Hepatocyte (in vitro differentiated cells): Measurements from ENCODE around the gene PPARA. TPM values are rescaled to one million over a fixed set of nuclear protein-coding genes. Genes with fewer than 3 reads are reported as not detected.

Experiments used
- DNase-seq: peaks from one replicate; pipeline ENCODE4 v3.0.0-alpha.2; 2016; ENCODE audit warnings: low spot score
- H2AFZ ChIP-seq: fragments of 200-600 bp; sonication (generic); 2 replicates; pipeline ENCODE4 v1.6.0; 2016; ENCODE audit warnings: antibody characterized with exemption, mild to moderate bottlenecking
- H3K27ac ChIP-seq: fragments of 200-600 bp; sonication (generic); 2 replicates; pipeline ENCODE4 v1.5.1; 2016; ENCODE audit warnings: mild to moderate bottlenecking
- H3K27me3 ChIP-seq: fragments of 200-600 bp; sonication (generic); 2 replicates; pipeline ENCODE4 v1.6.1; 2016
- H3K36me3 ChIP-seq: fragments of 200-600 bp; sonication (generic); replicated peaks from 2 replicates; pipeline ENCODE4 v1.5.1; 2016; ENCODE audit warnings: low read depth; ENCODE audit not compliant: insufficient read depth
- H3K4me1 ChIP-seq: fragments of 200-600 bp; sonication (generic); 2 replicates; pipeline ENCODE4 v1.5.1; 2016; ENCODE audit warnings: mild to moderate bottlenecking, moderate library complexity; ENCODE audit not compliant: insufficient read depth
- H3K4me2 ChIP-seq: fragments of 200-600 bp; sonication (generic); 2 replicates; pipeline ENCODE4 v1.6.0; 2016
- H3K4me3 ChIP-seq: fragments of 200-600 bp; sonication (generic); 2 replicates; pipeline ENCODE4 v1.5.1; 2016; ENCODE audit warnings: mild to moderate bottlenecking
- H3K79me2 ChIP-seq: fragments of 200-600 bp; sonication (generic); 2 replicates; pipeline ENCODE4 v1.6.0; 2017; ENCODE audit warnings: mild to moderate bottlenecking
- H3K9me2 ChIP-seq: fragments of 200-600 bp; sonication (generic); replicated peaks from 2 replicates; pipeline ENCODE4 v1.6.0; 2017; ENCODE audit warnings: mild to moderate bottlenecking; ENCODE audit not compliant: insufficient read depth
- H3K9me3 ChIP-seq: fragments of 200-600 bp; sonication (generic); 2 replicates; pipeline ENCODE4 v1.5.1; 2016; ENCODE audit warnings: low read depth, mild to moderate bottlenecking
- H4K20me1 ChIP-seq: fragments of 200-600 bp; sonication (generic); 2 replicates; pipeline ENCODE4 v1.6.0; 2016; ENCODE audit warnings: mild to moderate bottlenecking; ENCODE audit not compliant: insufficient read depth, poor library complexity, severe bottlenecking
- CTCF ChIP-seq: fragments of 200-600 bp; sonication (generic); IDR thresholded peaks from 2 replicates; pipeline ENCODE4 v1.5.1; 2016; ENCODE audit warnings: antibody characterized with exemption, mild to moderate bottlenecking; ENCODE audit not compliant: poor library complexity
- EZH2 ChIP-seq: fragments of 200-600 bp; sonication (generic); IDR thresholded peaks from 2 replicates; pipeline ENCODE4 v1.6.1; 2016; ENCODE audit warnings: antibody characterized with exemption, mild to moderate bottlenecking, borderline replicate concordance
- EZH2phosphoT487 ChIP-seq: fragments of 200-600 bp; sonication (generic); IDR thresholded peaks from one replicate; pipeline ENCODE4 v1.6.1; 2018; ENCODE audit warnings: antibody characterized with exemption, mild to moderate bottlenecking, low read depth, moderate library complexity; ENCODE audit not compliant: unreplicated experiment, severe bottlenecking
- WGBS: methylation state at CpG from one replicate; pipeline ENCODE4 v1.1.6; 2016; ENCODE audit warnings: low lambda C conversion rate; ENCODE audit errors: missing lambda C conversion rate; 5-methylcytosine and 5-hydroxymethylcytosine counted together
- polyA plus RNA-seq: library from polyadenylated mRNA; unstranded; fragments of >200 nt; fragmentation: Nextera tagmentation; extraction: Ambion mirVana; gene quantifications from 2 replicates; pipeline ENCODE4 v1.2.1, GENCODE V29; 2016
- total RNA-seq: library from RNA; depleted of rRNA; stranded (reverse); fragments of >200 nt; gene quantifications from 2 replicates; pipeline ENCODE4 v1.2.3, GENCODE V29; 2014

Gene PPARA
- total and polyA plus RNA-seq, 2 experiments from 2014 or later = 13.7 to 31.0 TPM

DNA sequence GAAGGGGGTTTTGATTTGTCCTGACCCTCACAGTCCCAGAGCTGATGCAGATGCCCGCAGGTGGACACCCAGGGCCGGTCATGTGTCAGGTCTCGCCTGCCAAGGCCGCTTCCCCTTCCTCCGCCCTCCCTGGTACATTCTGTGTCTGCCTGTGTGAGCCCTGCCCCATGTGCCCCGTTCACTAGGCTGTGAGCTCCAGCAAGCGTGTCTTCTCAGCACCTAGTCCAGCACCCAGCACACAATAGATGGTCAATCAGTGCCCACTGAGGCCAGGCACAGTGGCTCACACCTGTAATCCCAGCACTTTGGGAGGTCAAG lies 29.9 kb upstream of the PPARA start:
- 90% methylated on average over 7 of the region's 7 CpGs for WGBS
- H3K79me2 ChIP-seq = no peaks in the 10 kb centered on the region
- H3K4me2 ChIP-seq = no peak overlapping the region
- H3K4me1 ChIP-seq = no peaks in the 10 kb centered on the region
- H3K9me3 ChIP-seq = no peaks in the 10 kb centered on the region
- no peaks in the 10 kb centered on the region for H3K36me3 ChIP-seq
- H4K20me1 ChIP-seq = no peaks in the 10 kb centered on the region
- no peaks in the 10 kb centered on the region for H3K27me3 ChIP-seq
- TF ChIP-seq CTCF = no peak
- no peak for TF ChIP-seq EZH2phosphoT487
- TF ChIP-seq EZH2 = no peak
- no peak for DNase-seq
- no peak overlapping the region for H2AFZ ChIP-seq
- H3K4me3 ChIP-seq = no peak overlapping the region
- no peaks in the 10 kb centered on the region for H3K9me2 ChIP-seq
- no peak overlapping the region for H3K27ac ChIP-seq

DNA sequence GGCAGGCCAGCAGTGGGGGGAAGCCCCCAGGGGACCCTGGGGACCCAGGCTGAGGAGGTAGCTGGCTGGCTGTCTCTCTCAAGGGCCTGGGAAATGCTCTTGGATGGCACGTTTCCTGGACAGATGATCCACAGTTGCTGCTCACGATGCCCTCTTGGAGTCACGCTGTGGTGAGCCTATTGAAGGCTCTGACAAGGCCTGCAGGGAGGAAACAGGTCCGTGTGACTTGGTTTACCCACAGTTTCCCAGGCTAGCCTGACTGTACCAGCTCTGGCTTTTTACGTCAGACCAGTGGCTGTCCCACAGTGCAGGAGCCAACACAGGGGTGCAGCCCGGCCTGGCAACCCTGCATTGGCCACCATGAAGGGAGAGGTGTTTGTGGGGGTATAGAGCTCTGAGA lies 29.2 kb upstream of the PPARA start:
- 82% methylated on average over 6 of the region's 6 CpGs for WGBS
- Histone ChIP-seq H3K27ac (no peak overlapping the region), H3K79me2 (no peaks in the 10 kb centered on the region), H3K4me1 (no peaks in the 10 kb centered on the region), H3K9me3 (no peaks in the 10 kb centered on the region), H3K27me3 (no peaks in the 10 kb centered on the region), H3K36me3 (no peaks in the 10 kb centered on the region), H3K9me2 (no peaks in the 10 kb centered on the region), H3K4me3 (no peak overlapping the region), H3K4me2 (no peak overlapping the region), H2AFZ (no peak overlapping the region), H4K20me1 (no peaks in the 10 kb centered on the region)
- TF ChIP-seq CTCF (no peak), EZH2 (no peak), EZH2phosphoT487 (no peak)
- DNase-seq = no peak

GRCh38 chr22:46121523-46122287 lies 28.6 kb upstream of the PPARA start:
- no peak for DNase-seq
- H3K27ac ChIP-seq = no peak overlapping the region
- H3K79me2 ChIP-seq = no peaks in the 10 kb centered on the region
- TF ChIP-seq EZH2 = no peak
- no peak for TF ChIP-seq EZH2phosphoT487
- TF ChIP-seq CTCF = no peak
- H3K9me2 ChIP-seq = no peaks in the 10 kb centered on the region
- no peaks in the 10 kb centered on the region for H3K4me1 ChIP-seq
- H3K9me3 ChIP-seq = no peaks in the 10 kb centered on the region
- no peak overlapping the region for H3K4me3 ChIP-seq
- no peak overlapping the region for H3K4me2 ChIP-seq
- no peaks in the 10 kb centered on the region for H3K36me3 ChIP-seq
- WGBS = 81% methylated on average over 11 of the region's 11 CpGs
- no peaks in the 10 kb centered on the region for H3K27me3 ChIP-seq
- no peaks in the 10 kb centered on the region for H4K20me1 ChIP-seq
- H2AFZ ChIP-seq = no peak overlapping the region
